ENCODE data around the gene COA3.

Gene COA3

GRCh38 chr17:42827472-42827871, 29.0 kb upstream of the COA3 start:
- H3K36me3 ChIP-seq, result peaks cover 0 to 7% (median 4%) of the 10 kb centered on the region in 11 experiments; a peak in 15 of 22 replicates
- H3K9me3 ChIP-seq (replicated peaks in 1 of 11), result no peaks in the 10 kb centered on the region
- no peak for TF ChIP-seq Cebpa-rat (IDR thresholded peaks at IDR 0.05)
- H3K9ac ChIP-seq, result no peak overlapping the region
- no peak overlapping the region for H3K4me2 ChIP-seq
- H3K4me1 ChIP-seq, result peaks cover 23 to 27% (median 26%) of the 10 kb centered on the region in 10 experiments
- H3K27ac ChIP-seq, result no peak overlapping the region
- H3K4me3 ChIP-seq, result no peak overlapping the region
- H4K20me1 ChIP-seq, result peaks cover 0 to 4% (median 0%) of the 10 kb centered on the region in 11 experiments; a peak in 2 of 22 replicates
- no peaks in the 10 kb centered on the region for H3K27me3 ChIP-seq

- Histone ChIP-seq H3K9ac (peak overlapping the region in 2 of 11 experiments; percentile 14 to 35; a peak in 2 of 22 replicates), H3K27ac (no peak overlapping the region), H3K4me1 (peaks cover 18 to 28% (median 22%) of the 10 kb centered on the region in 10 experiments), H3K27me3 (no peaks in the 10 kb centered on the region), H3K4me3 (no peak overlapping the region), H3K9me3 (replicated peaks in 1 of 11) (no peaks in the 10 kb centered on the region), H4K20me1 (peaks cover 0 to 25% (median 7%) of the 10 kb centered on the region in 11 experiments; a peak in 12 of 22 replicates), H3K36me3 (peaks cover 60 to 70% (median 67%) of the 10 kb centered on the region in 11 experiments), H3K4me2 (no peak overlapping the region)
- no peak for TF ChIP-seq Cebpa-rat (IDR thresholded peaks at IDR 0.05)
These were observed 22.7 kb upstream of the COA3 start for GRCh38 chr17:42821176-42821575.

- no peak overlapping the region for H3K4me3 ChIP-seq
- peaks cover 71 to 82% (median 78%) of the 10 kb centered on the region in 11 experiments for H3K36me3 ChIP-seq
- H3K9ac ChIP-seq, result no peak overlapping the region; a peak in 1 of 22 replicates
- H4K20me1 ChIP-seq, result peaks cover 0 to 32% (median 7%) of the 10 kb centered on the region in 11 experiments; a peak in 13 of 22 replicates
- no peaks in the 10 kb centered on the region for H3K9me3 ChIP-seq (replicated peaks in 1 of 11)
- no peak overlapping the region for H3K4me2 ChIP-seq
- TF ChIP-seq Cebpa-rat (IDR thresholded peaks at IDR 0.05), result no peak
- H3K27ac ChIP-seq, result no peak overlapping the region
- H3K27me3 ChIP-seq, result no peaks in the 10 kb centered on the region
- peaks cover 18 to 26% (median 21%) of the 10 kb centered on the region in 10 experiments for H3K4me1 ChIP-seq
These were observed 21.5 kb upstream of the COA3 start for GRCh38 chr17:42819939-42820535.

- Histone ChIP-seq H3K27ac (no peak overlapping the region), H3K4me2 (no peak overlapping the region), H3K36me3 (peaks cover 88 to 98% (median 95%) of the 10 kb centered on the region in 11 experiments), H3K4me3 (no peak overlapping the region), H3K9ac (no peak overlapping the region), H3K9me3 (replicated peaks in 1 of 11) (no peaks in the 10 kb centered on the region), H3K4me1 (peaks cover 11 to 20% (median 13%) of the 10 kb centered on the region in 10 experiments), H3K27me3 (no peaks in the 10 kb centered on the region), H4K20me1 (peaks cover 0 to 39% (median 7%) of the 10 kb centered on the region in 11 experiments; a peak in 13 of 22 replicates)
- no peak for TF ChIP-seq Cebpa-rat (IDR thresholded peaks at IDR 0.05)
These were observed 19.9 kb upstream of the COA3 start for GRCh38 chr17:42818379-42818778.

- no peaks in the 10 kb centered on the region for H3K27me3 ChIP-seq
- H3K36me3 ChIP-seq, result peaks cover 93 to 100% (median 100%) of the 10 kb centered on the region in 11 experiments
- peaks cover 0 to 39% (median 7%) of the 10 kb centered on the region in 11 experiments; a peak in 13 of 22 replicates for H4K20me1 ChIP-seq
- no peaks in the 10 kb centered on the region for H3K9me3 ChIP-seq (replicated peaks in 1 of 11)
- no peak for TF ChIP-seq Cebpa-rat (IDR thresholded peaks at IDR 0.05)
- H3K4me2 ChIP-seq, result no peak overlapping the region
- no peak overlapping the region for H3K9ac ChIP-seq
- H3K27ac ChIP-seq, result no peak overlapping the region
- H3K4me3 ChIP-seq, result no peak overlapping the region
- H3K4me1 ChIP-seq, result peaks cover 5 to 15% (median 8%) of the 10 kb centered on the region in 10 experiments
These were observed 19.4 kb upstream of the COA3 start for GRCh38 chr17:42817866-42818265.

GRCh38 chr17:42814633-42815399, 16.3 kb upstream of the COA3 start:
- H3K4me1 ChIP-seq, result no peaks in the 10 kb centered on the region
- no peaks in the 10 kb centered on the region for H3K27me3 ChIP-seq
- H3K36me3 ChIP-seq, result peaks cover 96 to 100% (median 100%) of the 10 kb centered on the region in 11 experiments
- no peaks in the 10 kb centered on the region for H3K9me3 ChIP-seq (replicated peaks in 1 of 11)
- no peak overlapping the region for H3K9ac ChIP-seq
- TF ChIP-seq Cebpa-rat (IDR thresholded peaks at IDR 0.05), result no peak
- no peak overlapping the region for H3K27ac ChIP-seq
- no peak overlapping the region for H3K4me3 ChIP-seq
- H3K4me2 ChIP-seq, result no peak overlapping the region
- H4K20me1 ChIP-seq, result peaks cover 0 to 32% (median 0%) of the 10 kb centered on the region in 11 experiments; a peak in 11 of 22 replicates

- Histone ChIP-seq H3K27me3 (no peaks in the 10 kb centered on the region), H3K4me2 (no peak overlapping the region), H3K9ac (no peak overlapping the region), H3K36me3 (peaks cover 56 to 71% (median 65%) of the 10 kb centered on the region in 11 experiments), H4K20me1 (peaks cover 0 to 8% (median 0%) of the 10 kb centered on the region in 11 experiments; a peak in 3 of 22 replicates), H3K27ac (no peak overlapping the region), H3K4me1 (no peaks in the 10 kb centered on the region), H3K9me3 (replicated peaks in 1 of 11) (no peaks in the 10 kb centered on the region), H3K4me3 (no peak overlapping the region)
- no peak for TF ChIP-seq Cebpa-rat (IDR thresholded peaks at IDR 0.05)
These were observed 10.7 kb upstream of the COA3 start for GRCh38 chr17:42809250-42809649.

- TF ChIP-seq Cebpa-rat (IDR thresholded peaks at IDR 0.05), result no peak
- Histone ChIP-seq H3K4me3 (no peak overlapping the region), H3K9ac (no peak overlapping the region), H3K9me3 (replicated peaks in 1 of 11) (no peaks in the 10 kb centered on the region), H3K27me3 (no peaks in the 10 kb centered on the region), H4K20me1 (peaks cover 0 to 3% (median 0%) of the 10 kb centered on the region in 11 experiments; a peak in 1 of 22 replicates), H3K4me1 (no peaks in the 10 kb centered on the region), H3K4me2 (no peak overlapping the region), H3K27ac (no peak overlapping the region), H3K36me3 (peaks cover 29 to 41% (median 35%) of the 10 kb centered on the region in 11 experiments)
These were observed 7.7 kb upstream of the COA3 start for GRCh38 chr17:42806249-42806648.

GRCh38 chr17:42804918-42805367, 6.4 kb upstream of the COA3 start:
- H3K27ac ChIP-seq, result no peak overlapping the region
- H3K27me3 ChIP-seq, result no peaks in the 10 kb centered on the region
- no peak for TF ChIP-seq Cebpa-rat (IDR thresholded peaks at IDR 0.05)

More at GRCh38 chr17:42804918-42805367, 6.4 kb upstream of the COA3 start:
- Histone ChIP-seq H4K20me1 (no peaks in the 10 kb centered on the region), H3K9me3 (replicated peaks in 1 of 11) (no peaks in the 10 kb centered on the region), H3K4me2 (no peak overlapping the region), H3K4me3 (no peak overlapping the region), H3K36me3 (peaks cover 16 to 28% (median 22%) of the 10 kb centered on the region in 11 experiments), H3K4me1 (no peaks in the 10 kb centered on the region), H3K9ac (no peak overlapping the region)

Measured in BLaER1 treated with 17β-estradiol and CSF1 and Interleukin-3, amounts not matched to agents 10 nM and 100 nM (cell line).